HL-60 (cell line): Measurements from ENCODE around the gene ZNF205.
A peak's percentile ranks its signal among the peaks of the same experiment; 100 is the strongest.
"Not testable (repeated sequence)": the region's sequence is repeated elsewhere in the genome, so short reads cannot be mapped to it uniquely, and the experiment has no call there.

Source experiments
- DNase-seq, 2 experiments: peaks; one replicate each; pipeline ENCODE4 v3.0.0-alpha.2; 2010 to 2020; ENCODE audit warnings: low read depth in 1 of 2, low spot score in 1 of 2
- H3K27ac ChIP-seq: fragments of 250-450 bp; sonication (Bioruptor Pico); replicated peaks from 2 replicates; pipeline ENCODE4 v1.5.1; 2020; ENCODE audit warnings: mild to moderate bottlenecking, moderate library complexity
- H3K27me3 ChIP-seq: fragments of 250-450 bp; sonication (Bioruptor Pico); 2 replicates; pipeline ENCODE4 v1.5.1; 2021; ENCODE audit warnings: mild to moderate bottlenecking, moderate library complexity; ENCODE audit not compliant: insufficient read depth, poor library complexity, severe bottlenecking
- H3K4me3 ChIP-seq: replicated peaks from 2 replicates; pipeline ENCODE4 v1.5.1; 2011; ENCODE audit warnings: mild to moderate bottlenecking, control low read depth, low read length; ENCODE audit not compliant: insufficient read depth
- CTCF ChIP-seq: IDR thresholded peaks from one replicate; pipeline ENCODE4 v1.5.1; 2011; ENCODE audit warnings: low read length, control low read depth, inconsistent platforms; ENCODE audit not compliant: insufficient read depth
- GABPA ChIP-seq: IDR thresholded peaks from 2 replicates; pipeline ENCODE4 v1.6.1; 2012; ENCODE audit warnings: low read depth
- POLR2AphosphoS5 ChIP-seq: IDR thresholded peaks from 2 replicates; pipeline ENCODE4 v1.6.1; 2012; ENCODE audit warnings: low read depth
- SPI1 ChIP-seq: IDR thresholded peaks from 2 replicates; pipeline ENCODE4 v1.6.1; 2012; ENCODE audit warnings: low read depth, mild to moderate bottlenecking, borderline replicate concordance
- TF ChIP-seq, protein P1 (sequence below): IDR thresholded peaks from 2 replicates; pipeline ENCODE4 v1.6.1; 2012; ENCODE audit warnings: low read depth; ENCODE audit not compliant: insufficient replicate concordance

The ZNF205 gene

DNA sequence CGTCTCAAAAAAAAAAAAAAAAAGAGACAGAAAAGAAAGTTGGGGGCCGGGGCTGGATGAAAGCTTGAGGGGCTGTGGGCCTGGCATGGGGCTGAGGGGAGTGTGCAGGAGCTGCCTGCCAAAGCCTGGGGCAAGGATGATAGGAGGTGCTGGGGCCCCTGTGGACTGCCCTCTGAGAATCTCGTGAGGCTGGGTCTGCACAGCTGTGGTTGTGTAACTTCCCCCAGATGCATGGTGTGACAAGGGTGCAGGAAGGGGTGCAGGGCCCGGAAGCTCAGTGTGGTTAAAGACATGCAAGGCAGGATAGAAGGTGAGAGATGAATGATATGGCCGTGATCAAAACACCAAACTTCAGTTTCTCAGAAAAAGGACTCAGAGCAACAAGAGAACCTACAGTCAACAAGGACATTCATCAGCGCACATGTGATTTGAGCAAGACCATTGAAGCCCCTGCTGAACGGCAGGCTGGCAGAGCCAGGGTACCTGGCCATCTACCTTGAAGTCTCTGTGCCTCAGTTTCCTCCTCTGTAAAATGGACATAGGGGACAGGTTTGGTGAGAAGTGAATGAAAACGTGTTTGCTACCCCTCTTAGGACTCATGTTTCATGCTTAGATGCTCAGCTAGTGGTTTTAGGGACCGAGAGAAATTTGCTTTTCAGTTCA, 37.4 kb upstream of the ZNF205 start:
- no peak overlapping the region for H3K4me3 ChIP-seq
- DNase-seq, result peak; percentile 83 to 93
- H3K27me3 ChIP-seq, result no peaks in the 10 kb centered on the region
- H3K27ac ChIP-seq, result peak overlapping the region; percentile 50
- TF ChIP-seq, protein P1, sequence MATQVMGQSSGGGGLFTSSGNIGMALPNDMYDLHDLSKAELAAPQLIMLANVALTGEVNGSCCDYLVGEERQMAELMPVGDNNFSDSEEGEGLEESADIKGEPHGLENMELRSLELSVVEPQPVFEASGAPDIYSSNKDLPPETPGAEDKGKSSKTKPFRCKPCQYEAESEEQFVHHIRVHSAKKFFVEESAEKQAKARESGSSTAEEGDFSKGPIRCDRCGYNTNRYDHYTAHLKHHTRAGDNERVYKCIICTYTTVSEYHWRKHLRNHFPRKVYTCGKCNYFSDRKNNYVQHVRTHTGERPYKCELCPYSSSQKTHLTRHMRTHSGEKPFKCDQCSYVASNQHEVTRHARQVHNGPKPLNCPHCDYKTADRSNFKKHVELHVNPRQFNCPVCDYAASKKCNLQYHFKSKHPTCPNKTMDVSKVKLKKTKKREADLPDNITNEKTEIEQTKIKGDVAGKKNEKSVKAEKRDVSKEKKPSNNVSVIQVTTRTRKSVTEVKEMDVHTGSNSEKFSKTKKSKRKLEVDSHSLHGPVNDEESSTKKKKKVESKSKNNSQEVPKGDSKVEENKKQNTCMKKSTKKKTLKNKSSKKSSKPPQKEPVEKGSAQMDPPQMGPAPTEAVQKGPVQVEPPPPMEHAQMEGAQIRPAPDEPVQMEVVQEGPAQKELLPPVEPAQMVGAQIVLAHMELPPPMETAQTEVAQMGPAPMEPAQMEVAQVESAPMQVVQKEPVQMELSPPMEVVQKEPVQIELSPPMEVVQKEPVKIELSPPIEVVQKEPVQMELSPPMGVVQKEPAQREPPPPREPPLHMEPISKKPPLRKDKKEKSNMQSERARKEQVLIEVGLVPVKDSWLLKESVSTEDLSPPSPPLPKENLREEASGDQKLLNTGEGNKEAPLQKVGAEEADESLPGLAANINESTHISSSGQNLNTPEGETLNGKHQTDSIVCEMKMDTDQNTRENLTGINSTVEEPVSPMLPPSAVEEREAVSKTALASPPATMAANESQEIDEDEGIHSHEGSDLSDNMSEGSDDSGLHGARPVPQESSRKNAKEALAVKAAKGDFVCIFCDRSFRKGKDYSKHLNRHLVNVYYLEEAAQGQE, result no peak
- TF ChIP-seq SPI1 (no peak), POLR2AphosphoS5 (peak; percentile 94), GABPA (no peak)

GRCh38 chr16:3075523-3075915, 36.9 kb upstream of the ZNF205 start:
- no peaks in the 10 kb centered on the region for H3K27me3 ChIP-seq
- H3K4me3 ChIP-seq, result no peak overlapping the region
- H3K27ac ChIP-seq, result peak overlapping the region; percentile 50
- no peak for DNase-seq
- TF ChIP-seq SPI1, result no peak
- TF ChIP-seq GABPA, result no peak
- TF ChIP-seq, protein P1, result no peak
- no peak for TF ChIP-seq POLR2AphosphoS5
- no peak for TF ChIP-seq CTCF

GRCh38 chr16:3075946-3076345, 36.4 kb upstream of the ZNF205 start:
- not testable (repeated sequence) for H3K27me3 ChIP-seq, DNase-seq, H3K4me3 ChIP-seq
- peak overlapping the region; percentile 41; the same call in 1 of the 2 replicates for H3K27ac ChIP-seq

GRCh38 chr16:3076577-3076976, 35.8 kb upstream of the ZNF205 start:
- TF ChIP-seq CTCF, result no peak
- no peak for TF ChIP-seq POLR2AphosphoS5
- Histone ChIP-seq H3K4me3 (no peak overlapping the region), H3K27ac (peak overlapping the region; percentile 41), H3K27me3 (no peaks in the 10 kb centered on the region)
- no peak for DNase-seq

DNA sequence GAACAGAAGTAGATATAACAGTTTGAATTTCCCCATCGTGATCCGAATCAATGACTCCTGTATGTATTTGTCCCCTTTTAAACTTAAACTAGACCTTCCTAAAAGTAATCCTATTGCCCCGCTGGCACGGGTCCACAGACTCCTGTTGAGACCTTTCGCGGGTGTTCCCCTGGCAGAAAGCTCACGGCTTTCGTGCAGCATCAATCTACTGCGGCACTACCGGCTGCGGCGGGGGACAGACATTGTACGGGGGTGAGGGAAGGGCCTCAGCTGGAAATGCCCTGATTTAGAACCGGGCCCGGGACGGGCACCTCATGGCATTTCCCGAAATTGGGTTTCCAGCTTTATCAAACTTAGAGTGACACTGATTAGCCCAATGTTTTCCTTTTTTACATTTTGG, 32.4 kb upstream of the ZNF205 start:
- no peak overlapping the region for H3K4me3 ChIP-seq
- TF ChIP-seq, protein P1, result no peak
- TF ChIP-seq POLR2AphosphoS5 (no peak), CTCF (no peak), SPI1 (no peak), GABPA (no peak)
- H3K27ac ChIP-seq, result no peak overlapping the region
- no peak for DNase-seq
- no peaks in the 10 kb centered on the region for H3K27me3 ChIP-seq

DNA sequence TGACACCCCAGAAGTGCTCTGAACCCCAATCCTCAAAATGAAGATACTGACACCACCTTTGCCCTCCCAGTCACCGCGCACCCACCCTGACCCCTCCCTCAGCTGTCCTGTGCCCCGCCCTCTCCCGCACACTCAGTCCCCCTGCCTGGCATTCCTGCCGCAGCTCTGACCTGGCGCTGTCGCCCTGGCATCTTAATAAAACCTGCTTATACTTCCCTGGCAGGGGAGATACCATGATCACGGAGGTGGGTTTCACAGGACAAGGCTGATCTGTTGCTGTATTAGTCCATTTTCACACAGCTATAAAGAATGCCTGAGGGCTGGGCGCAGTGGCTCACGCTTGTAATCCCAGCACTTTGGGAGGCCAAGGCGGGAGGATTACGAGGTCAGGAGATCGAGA, 30.4 kb upstream of the ZNF205 start:
- not testable (repeated sequence) for DNase-seq, H3K4me3 ChIP-seq, H3K27ac ChIP-seq, H3K27me3 ChIP-seq
